GM12878 (cell line): ENCODE results near the gene CDPF1. TPM values are rescaled to one million over a fixed set of nuclear protein-coding genes. Genes with fewer than 3 reads are reported as not detected.
A peak's percentile ranks its signal among the peaks of the same experiment; 100 is the strongest.

ENCODE experiments used
- ATAC-seq: fragments of 200-7000 bp; cut with Tn5 transposase; 3 replicates; pipeline ENCODE4 v1.9.1; 2020; ENCODE audit warnings: mild to moderate bottlenecking, moderate library complexity
- BruUV-seq: library from RNA; stranded (reverse); fragments of 400-500 nt; replicated peaks from 2 replicates; lab custom pipeline; 2021; lab: Mats Ljungman, UMichigan
- CTCF ChIA-PET: fragments of 300-600 bp; sonication (Branson Sonifier 250); formaldehyde crosslinking; extraction: SDS; loops from one replicate; lab custom pipeline; 2021; ENCODE audit warnings: inconsistent platforms; lab: Yijun Ruan, JAX
- POLR2A ChIA-PET: fragments of 350-600 bp; formaldehyde crosslinking; extraction: SDS; loops from one replicate; lab custom pipeline; 2021; ENCODE audit warnings: inconsistent platforms; lab: Charles Lee
- RAD21 ChIA-PET: fragments of 300-600 bp; sonication (Branson Sonifier 250); formaldehyde crosslinking; loops from one replicate; lab custom pipeline; 2023; ENCODE audit warnings: antibody characterized with exemption; ENCODE audit not compliant: unreplicated experiment; lab: Charles Lee
- SMC1A ChIA-PET: fragments of 300-600 bp; sonication (Branson Sonifier 250); formaldehyde crosslinking; loops from one replicate; lab custom pipeline; 2023; ENCODE audit not compliant: unreplicated experiment, uncharacterized antibody; lab: Charles Lee
- DNase-seq: peaks from one replicate; pipeline ENCODE4 v3.0.0-alpha.2; 2011; ENCODE audit warnings: low read depth, low spot score
- FAIRE-seq: peaks from 3 replicates; lab custom pipeline; 2011; peaks lifted over from hg19 to GRCh38; lab: Jason Lieb, UNC
- H2AFZ ChIP-seq: 2 replicates; pipeline ENCODE4 v1.6.0; 2011; ENCODE audit warnings: low read depth, low read length, control low read depth; ENCODE audit not compliant: control insufficient read depth
- H3K27ac ChIP-seq: 2 replicates; pipeline ENCODE4 v1.5.1; 2011; ENCODE audit warnings: control low read depth; ENCODE audit not compliant: control insufficient read depth, insufficient read depth
- H3K27me3 ChIP-seq, 2 experiments: replicated peaks in 1 of 2; 2 replicates each; pipeline versions ENCODE4 v1.6.0 to v1.6.1; 2011; ENCODE audit warnings: low read length in 1 of 2; ENCODE audit not compliant: control insufficient read depth in 2 of 2, insufficient read depth in 2 of 2
- H3K36me3 ChIP-seq, 2 experiments: 2 replicates each; pipeline ENCODE4 v1.5.1; 2011; ENCODE audit warnings: low read length in 1 of 2; ENCODE audit not compliant: control insufficient read depth in 2 of 2, insufficient read depth in 2 of 2
- H3K4me1 ChIP-seq: 2 replicates; pipeline ENCODE4 v1.6.1; 2011; ENCODE audit warnings: mild to moderate bottlenecking, low read length, moderate library complexity, mixed read lengths; ENCODE audit not compliant: control insufficient read depth, insufficient read depth
- H3K4me2 ChIP-seq: 2 replicates; pipeline ENCODE4 v1.6.0; 2011; ENCODE audit warnings: control low read depth; ENCODE audit not compliant: control insufficient read depth, insufficient read depth
- H3K4me3 ChIP-seq: fragments of 200-600 bp; sonication (generic); 2 replicates; pipeline ENCODE4 v1.5.1; 2016
- H3K79me2 ChIP-seq: 2 replicates; pipeline ENCODE4 v1.6.0; 2011; ENCODE audit warnings: low read length; ENCODE audit not compliant: control insufficient read depth, insufficient read depth
- H3K9ac ChIP-seq: 2 replicates; pipeline ENCODE4 v1.8.0; 2011; ENCODE audit warnings: low read length, control low read depth, mixed read lengths; ENCODE audit not compliant: control insufficient read depth, insufficient read depth
- H3K9me3 ChIP-seq: replicated peaks from 3 replicates; pipeline ENCODE4 v1.5.1; 2011; ENCODE audit warnings: mild to moderate bottlenecking, low read length; ENCODE audit not compliant: control insufficient read depth, insufficient read depth
- H4K20me1 ChIP-seq: 2 replicates; pipeline ENCODE4 v1.6.0; 2011; ENCODE audit not compliant: control insufficient read depth, insufficient read depth
- CBFB ChIP-seq: IDR thresholded peaks from 2 replicates; pipeline ENCODE4 v1.6.1; 2016; ENCODE audit warnings: antibody characterized with exemption, low read depth
- E4F1 ChIP-seq: fragments of 450-650 bp; IDR thresholded peaks from 2 replicates; pipeline ENCODE4 v1.6.1; 2018; ENCODE audit warnings: borderline replicate concordance, mild to moderate bottlenecking; ENCODE audit not compliant: partially characterized antibody
- ELK1 ChIP-seq: IDR thresholded peaks from 2 replicates; pipeline ENCODE4 v1.6.1; 2012; ENCODE audit warnings: low read depth, low read length, improper control_type of control experiment
- EP300 ChIP-seq, 2 experiments: fragments of 150-350 bp in 1 of 2; IDR thresholded peaks; 2 replicates each; pipeline ENCODE4 v1.6.1; 2011 to 2012; ENCODE audit warnings: low read depth in 2 of 2, low read length in 2 of 2, borderline replicate concordance in 1 of 2, improper control_type of control experiment in 1 of 2, inconsistent platforms in 1 of 2; ENCODE audit not compliant: control insufficient read depth in 1 of 2
- ETV6 ChIP-seq, 2 experiments: fragments of 450-650 bp in 1 of 2; IDR thresholded peaks in 1 of 2; conservative IDR thresholded peaks in 1 of 2; 2 replicates each; pipeline ENCODE4 v1.6.1; 2014; ENCODE audit warnings: antibody characterized with exemption in 1 of 2, borderline replicate concordance in 1 of 2, low read depth in 1 of 2, mild to moderate bottlenecking in 1 of 2, moderate library complexity in 1 of 2
- EZH2 ChIP-seq: IDR thresholded peaks from 2 replicates; pipeline ENCODE4 v1.6.1; 2012; ENCODE audit warnings: low read depth, mild to moderate bottlenecking, control low read depth, inconsistent platforms, low read length, borderline replicate concordance; ENCODE audit not compliant: control insufficient read depth
- FOS ChIP-seq: IDR thresholded peaks from 3 replicates; pipeline ENCODE4 v1.6.1; 2011; ENCODE audit warnings: borderline replicate concordance; ENCODE audit not compliant: insufficient read length; ENCODE audit errors: extremely low read depth
- HDAC2 ChIP-seq: fragments of 200-600 bp; sonication (generic); IDR thresholded peaks from 2 replicates; pipeline ENCODE4 v1.6.1; 2017
- IRF4 ChIP-seq: IDR thresholded peaks from 2 replicates; pipeline ENCODE4 v1.6.1; 2011; ENCODE audit warnings: low read depth, low read length
- KAT2A ChIP-seq: conservative IDR thresholded peaks from 2 replicates; pipeline ENCODE4 v1.6.1; 2011; ENCODE audit warnings: low read depth, low read length; ENCODE audit not compliant: control insufficient read depth
- MYB ChIP-seq: fragments of 150-350 bp; IDR thresholded peaks from 2 replicates; pipeline ENCODE4 v1.6.1; 2014; ENCODE audit warnings: mild to moderate bottlenecking, low read depth, low read length, borderline replicate concordance
- NR2F1 ChIP-seq: fragments of 450-650 bp; conservative IDR thresholded peaks from 2 replicates; pipeline ENCODE4 v1.6.1; 2017; ENCODE audit warnings: mild to moderate bottlenecking
- SIN3A ChIP-seq: IDR thresholded peaks from 2 replicates; pipeline ENCODE4 v1.6.1; 2012; ENCODE audit warnings: low read depth, low read length, improper control_type of control experiment
- SIX5 ChIP-seq: IDR thresholded peaks from 2 replicates; pipeline ENCODE4 v1.6.1; 2011; ENCODE audit warnings: mild to moderate bottlenecking, low read depth, low read length, moderate library complexity; ENCODE audit not compliant: severe bottlenecking
- SP1 ChIP-seq: IDR thresholded peaks from one replicate; pipeline ENCODE4 v1.6.1; 2011; ENCODE audit warnings: low read depth, low read length
- SPI1 ChIP-seq: IDR thresholded peaks from 2 replicates; pipeline ENCODE4 v1.6.1; 2011; ENCODE audit warnings: low read depth, mild to moderate bottlenecking, low read length, moderate library complexity, borderline replicate concordance; ENCODE audit not compliant: insufficient read depth
- TARDBP ChIP-seq: IDR thresholded peaks from 2 replicates; pipeline ENCODE4 v1.6.1; 2016; ENCODE audit warnings: borderline replicate concordance
- USF1 ChIP-seq: IDR thresholded peaks from 2 replicates; pipeline ENCODE4 v1.6.1; 2011; ENCODE audit warnings: borderline replicate concordance, low read depth, mild to moderate bottlenecking, moderate library complexity, mixed read lengths, low read length; ENCODE audit not compliant: insufficient read depth; ENCODE audit errors: extremely low read length
- ZNF217 ChIP-seq: fragments of 450-650 bp; IDR thresholded peaks from 2 replicates; pipeline ENCODE4 v1.6.1; 2017; ENCODE audit warnings: antibody characterized with exemption, mild to moderate bottlenecking
- WGBS: methylation state at CpG from one replicate; pipeline ENCODE4 v1.1.6; 2016; ENCODE audit warnings: low lambda C conversion rate; ENCODE audit not compliant: insufficient replicate concordance, insufficient coverage; ENCODE audit errors: missing lambda C conversion rate; 5-methylcytosine and 5-hydroxymethylcytosine counted together
- in situ Hi-C: fragments of 300-500 bp; cut with MboI; formaldehyde crosslinking; loops from 9 replicates; pipeline ENCODE4 v1.14.3; 2018; ENCODE audit warnings: mixed read lengths
- intact Hi-C: fragments of 100-400 bp; cut with micrococcal nuclease; formaldehyde crosslinking; loops from one replicate; pipeline ENCODE4 v1.14.2; 2022; ENCODE audit not compliant: unreplicated experiment
- polyA plus RNA-seq, 11 experiments: library from polyadenylated mRNA; depleted of rRNA in 4 of 11; unstranded in 6 of 11; stranded (reverse) in 5 of 11; fragments of >200 nt; fragmentation: Nextera tagmentation in 4 of 11; fragmentation: Illumina TruSeq in 1 of 11; extraction: Ambion mirVana in 4 of 11; extraction: Trizol in 1 of 11; gene quantifications; 1 replicate in 1 of 11; 2 replicates in 10 of 11; pipeline versions ENCODE4 v1.2.1 to v1.2.3, GENCODE V29; 2011 to 2016; ENCODE audit warnings: inconsistent platforms in 2 of 11, missing spikeins in 2 of 11, low read depth in 1 of 11
- total RNA-seq, 4 experiments: library from RNA; depleted of rRNA in 3 of 4; stranded (reverse); fragments of >200 nt in 3 of 4; fragmentation: Illumina TruSeq in 1 of 4; extraction: Trizol in 1 of 4; gene quantifications; 2 replicates each; pipeline versions ENCODE4 v1.2.1 to v1.2.3, GENCODE V29; 2013 to 2021

The CDPF1 gene
- total and polyA plus RNA-seq, 10 of the 15 experiments (the other 5 are each of a cell fraction or from before 2014, with no cell fraction given): 1.0 to 22.4 (median 7.9) TPM

DNA sequence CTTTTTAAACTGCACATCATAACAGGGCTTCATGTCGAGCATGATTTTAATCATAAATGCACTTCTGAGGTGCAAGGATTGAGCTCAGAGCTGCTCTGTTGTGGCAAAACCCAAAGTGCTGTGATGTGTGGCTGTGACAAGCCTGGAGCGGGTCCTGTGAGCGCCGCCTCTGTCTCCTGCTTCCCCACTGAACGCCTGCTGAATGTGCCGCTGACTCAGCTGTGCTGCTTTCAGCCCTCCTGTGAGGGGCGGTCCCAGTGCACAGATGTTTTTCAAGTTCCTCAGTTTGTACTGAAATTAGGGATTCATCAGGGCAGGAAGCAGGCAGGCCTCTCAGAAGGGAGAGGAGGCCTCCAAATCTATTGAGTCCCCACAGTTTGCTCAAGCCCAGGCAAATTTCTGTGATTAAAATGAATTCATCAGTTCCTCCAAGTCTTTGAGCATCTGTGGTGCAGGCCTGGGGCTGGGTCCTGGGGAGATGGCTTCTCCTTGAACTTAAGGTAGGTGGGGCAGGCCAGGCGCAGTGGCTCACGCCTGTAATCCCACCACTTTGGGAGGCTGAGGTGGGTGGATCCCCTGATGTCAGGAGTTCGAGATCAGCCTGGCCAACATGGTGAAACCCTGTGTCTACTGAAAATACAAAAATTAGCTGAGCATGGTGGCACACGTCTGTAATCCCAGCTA lies 43.6 kb upstream of the CDPF1 start:
- TF ChIP-seq MYB (no peak), E4F1 (no peak), EZH2 (no peak), EP300 (IDR thresholded peaks at IDR 0.05; ENCODE audit: borderline replicate concordance in 1 of 2, control insufficient read depth in 1 of 2, low read depth in 2 of 2, low read length in 2 of 2) (no peak), FOS (no peak), CBFB (no peak), IRF4 (no peak), NR2F1 (no peak), SIN3A (no peak), TARDBP (no peak), HDAC2 (no peak), KAT2A (no peak), SPI1 (no peak), SIX5 (no peak), USF1 (no peak), SP1 (no peak), ETV6 (conservative IDR thresholded peaks at IDR 0.05 in 1 of 2, IDR thresholded peaks at IDR 0.05 in 1 of 2; ENCODE audit: borderline replicate concordance in 1 of 2, low read depth in 1 of 2) (no peak), ELK1 (no peak), ZNF217 (no peak)
- CTCF ChIA-PET: no interaction called here
- 91% methylated on average over 11 of the region's 11 CpGs for WGBS
- ATAC-seq (no peak), FAIRE-seq (no peak), DNase-seq (no peak)
- H3K36me3 ChIP-seq: peaks cover 0 to 4% of the 10 kb centered on the region in 2 experiments; a peak in 3 of 4 replicates
- no peak overlapping the region for H3K9ac ChIP-seq
- H3K4me1 ChIP-seq: peaks cover 32% of the 10 kb centered on the region
- BruUV-seq: no TSS peak
- SMC1A ChIA-PET: no interaction called here
- no peak overlapping the region for H3K27ac ChIP-seq
- in situ Hi-C loops: no loop called here
- H2AFZ ChIP-seq: no peak overlapping the region
- no peaks in the 10 kb centered on the region for H3K27me3 ChIP-seq
- no peaks in the 10 kb centered on the region; the same call in 2 of the 3 replicates for H3K9me3 ChIP-seq
- no peaks in the 10 kb centered on the region for H4K20me1 ChIP-seq
- peaks cover 23% of the 10 kb centered on the region for H3K79me2 ChIP-seq
- RAD21 ChIA-PET: no interaction called here
- intact Hi-C loops: no loop called here
- H3K4me2 ChIP-seq: peak overlapping the region; percentile 25; the same call in 1 of the 2 replicates
- no peak overlapping the region for H3K4me3 ChIP-seq
- POLR2A ChIA-PET: no interaction called here
